Dermis blood vessel endothelial cell (primary cell): ENCODE results near the gene PLCD3. TPM values are rescaled to one million over a fixed set of nuclear protein-coding genes. Genes with fewer than 3 reads are reported as not detected.
"Not testable (repeated sequence)": the region's sequence is repeated elsewhere in the genome, so short reads cannot be mapped to it uniquely, and the experiment has no call there.

ENCODE experiments used
- DNase-seq: peaks from one replicate; pipeline ENCODE4 v3.0.0; 2010
- total RNA-seq: library from RNA; depleted of rRNA; stranded (reverse); fragments of >200 nt; gene quantifications from 2 replicates; pipeline ENCODE4 v1.2.3, GENCODE V29; 2014

Gene PLCD3
- total RNA-seq, 1 donor from 2014 or later: 51.4 TPM

- DNase-seq: peak; percentile 91
These were observed 503 bp upstream of the PLCD3 start for GRCh38 chr17:45132572-45133463.

- DNase-seq: peak; percentile 57
These were observed 547 bp downstream of the PLCD3 start for GRCh38 chr17:45131616-45132319.

- no peak for DNase-seq
These were observed 1.4 kb downstream of the PLCD3 start for GRCh38 chr17:45130681-45131615.

- no peak for DNase-seq
These were observed 2.2 kb downstream of the PLCD3 start for GRCh38 chr17:45129940-45130680.

- DNase-seq: no peak
These were observed 2.8 kb downstream of the PLCD3 start for GRCh38 chr17:45129426-45129939.

GRCh38 chr17:45128989-45129388 is 3.3 kb downstream of the PLCD3 start:
- no peak for DNase-seq

GRCh38 chr17:45128331-45128730 is 4.0 kb downstream of the PLCD3 start:
- no peak for DNase-seq

- DNase-seq: peak; percentile 65
These were observed 4.6 kb downstream of the PLCD3 start for GRCh38 chr17:45127548-45128300.

- no peak for DNase-seq
These were observed 5.1 kb downstream of the PLCD3 start for GRCh38 chr17:45127207-45127547.

GRCh38 chr17:45125509-45125908 is 6.8 kb downstream of the PLCD3 start:
- no peak for DNase-seq

GRCh38 chr17:45124797-45125122 is 7.6 kb downstream of the PLCD3 start:
- not testable (repeated sequence) for DNase-seq

GRCh38 chr17:45123930-45124796 is 8.2 kb downstream of the PLCD3 start:
- peak; percentile 93 for DNase-seq

- no peak for DNase-seq
These were observed 9.1 kb downstream of the PLCD3 start for GRCh38 chr17:45123076-45123770.

- no peak for DNase-seq
These were observed 11.3 kb downstream of the PLCD3 start for GRCh38 chr17:45121055-45121454.

- no peak for DNase-seq
These were observed 11.8 kb downstream of the PLCD3 start for GRCh38 chr17:45120558-45120957.

- no peak for DNase-seq
These were observed 12.4 kb downstream of the PLCD3 start for GRCh38 chr17:45119964-45120363.

- no peak for DNase-seq
These were observed 13.6 kb downstream of the PLCD3 start for GRCh38 chr17:45118691-45119090.

GRCh38 chr17:45117848-45118646 is 14.3 kb downstream of the PLCD3 start:
- no peak for DNase-seq

GRCh38 chr17:45117334-45117733 is 15.0 kb downstream of the PLCD3 start:
- no peak for DNase-seq
